Endothelial cell of umbilical vein (primary cell): Measurements from ENCODE around the gene RAD18. TPM values are rescaled to one million over a fixed set of nuclear protein-coding genes. Genes with fewer than 3 reads are reported as not detected.

ENCODE experiments used
- BruUV-seq: library from RNA; stranded (reverse); fragments of 400-500 nt; replicated peaks from 2 replicates; lab custom pipeline; 2021; lab: Mats Ljungman, UMichigan
- CTCF ChIA-PET: fragments of 300-600, 350-600 bp; sonication (Branson Sonifier 250); formaldehyde crosslinking; loops from one replicate; lab custom pipeline; 2021; ENCODE audit warnings: antibody characterized with exemption, inconsistent platforms; lab: Charles Lee
- POLR2A ChIA-PET: fragments of 300-600, 350-600 bp; sonication (Branson Sonifier 250); formaldehyde crosslinking; loops from one replicate; lab custom pipeline; 2021; ENCODE audit warnings: antibody characterized with exemption, inconsistent platforms; lab: Charles Lee
- DNase-seq: peaks from one replicate; pipeline ENCODE4 v3.0.0-alpha.2; 2011; ENCODE audit warnings: low read depth, low spot score
- FAIRE-seq: peaks from 2 replicates; lab custom pipeline; 2011; peaks lifted over from hg19 to GRCh38; lab: Jason Lieb, UNC
- H2AFZ ChIP-seq: 2 replicates; pipeline ENCODE4 v1.6.0; 2012; ENCODE audit warnings: low read depth, low read length, control low read depth, inconsistent platforms
- H3K27ac ChIP-seq: 2 replicates; pipeline ENCODE4 v1.5.1; 2011; ENCODE audit warnings: low read depth, mild to moderate bottlenecking, control low read depth, low read length, moderate library complexity; ENCODE audit not compliant: insufficient read depth
- H3K27me3 ChIP-seq, 2 experiments: 2 replicates each; pipeline versions ENCODE4 v1.6.0 to v1.6.1; 2011; ENCODE audit warnings: low read length in 2 of 2, mixed read lengths in 1 of 2; ENCODE audit not compliant: control insufficient read depth in 2 of 2, insufficient read depth in 2 of 2
- H3K36me3 ChIP-seq, 2 experiments: 2 replicates in 1 of 2; 3 replicates in 1 of 2; pipeline ENCODE4 v1.5.1; 2011; ENCODE audit warnings: low read length in 2 of 2, mild to moderate bottlenecking in 1 of 2, moderate library complexity in 1 of 2; ENCODE audit not compliant: control insufficient read depth in 2 of 2, insufficient read depth in 2 of 2; ENCODE audit errors: extremely low read depth in 1 of 2
- H3K4me1 ChIP-seq: 3 replicates; pipeline ENCODE4 v1.5.1; 2011; ENCODE audit warnings: mild to moderate bottlenecking, low read length; ENCODE audit not compliant: control insufficient read depth, insufficient read depth; ENCODE audit errors: extremely low read depth
- H3K4me2 ChIP-seq: 2 replicates; pipeline ENCODE4 v1.6.1; 2011; ENCODE audit warnings: low read length, control low read depth, mixed read lengths; ENCODE audit not compliant: insufficient read depth
- H3K4me3 ChIP-seq, 3 experiments: fragments of 200-600 bp in 1 of 3; sonication (generic), shearing (Covaris generic) in 1 of 3; replicated peaks in 1 of 3; 2 replicates each; pipeline ENCODE4 v1.5.1; 2011 to 2016; ENCODE audit warnings: control low read depth in 3 of 3, low read length in 3 of 3, mild to moderate bottlenecking in 2 of 3, inconsistent platforms in 1 of 3, low read depth in 1 of 3, moderate library complexity in 1 of 3; ENCODE audit not compliant: insufficient read depth in 1 of 3
- H3K79me2 ChIP-seq: 2 replicates; pipeline ENCODE4 v1.6.0; 2012; ENCODE audit warnings: low read length, inconsistent platforms; ENCODE audit not compliant: control insufficient read depth, insufficient read depth
- H3K9ac ChIP-seq: replicated peaks from 2 replicates; pipeline ENCODE3; 2011; ENCODE audit warnings: low read length, control low read depth; ENCODE audit not compliant: insufficient read depth; ENCODE audit errors: extremely low read depth
- H3K9me1 ChIP-seq: replicated peaks from 3 replicates; pipeline ENCODE4 v1.6.0; 2011; ENCODE audit warnings: mild to moderate bottlenecking, low read length; ENCODE audit not compliant: control insufficient read depth, insufficient read depth; ENCODE audit errors: extremely low read depth
- H3K9me3 ChIP-seq: replicated peaks from 2 replicates; pipeline ENCODE4 v1.5.1; 2012; ENCODE audit warnings: low read length, inconsistent platforms; ENCODE audit not compliant: control insufficient read depth, insufficient read depth
- H4K20me1 ChIP-seq: replicated peaks from 2 replicates; pipeline ENCODE3; 2011; ENCODE audit warnings: mild to moderate bottlenecking, low read length; ENCODE audit not compliant: control insufficient read depth, insufficient read depth; ENCODE audit errors: extremely low read depth
- CTCF ChIP-seq, 2 donors: IDR thresholded peaks; 1 replicate in 1 of 2; 2 replicates in 1 of 2; pipeline ENCODE4 v1.5.1; 2011; ENCODE audit warnings: low read length in 2 of 2, mild to moderate bottlenecking in 2 of 2, moderate library complexity in 2 of 2, control low read depth in 1 of 2, inconsistent platforms in 1 of 2, low read depth in 1 of 2; ENCODE audit not compliant: insufficient read depth in 1 of 2; ENCODE audit errors: extremely low read depth in 1 of 2
- EZH2 ChIP-seq: IDR thresholded peaks from 2 replicates; pipeline ENCODE4 v1.6.1; 2012; ENCODE audit warnings: borderline replicate concordance, low read depth, mild to moderate bottlenecking, moderate library complexity, low read length, inconsistent platforms; ENCODE audit not compliant: severe bottlenecking
- FOS ChIP-seq: IDR thresholded peaks from 2 replicates; pipeline ENCODE4 v1.6.1; 2011; ENCODE audit warnings: mild to moderate bottlenecking, low read length, moderate library complexity, borderline replicate concordance; ENCODE audit not compliant: insufficient read depth
- MAX ChIP-seq: IDR thresholded peaks from 2 replicates; pipeline ENCODE4 v1.6.1; 2011; ENCODE audit not compliant: insufficient read depth, insufficient read length
- POLR2A ChIP-seq: IDR thresholded peaks from 2 replicates; pipeline ENCODE4 v1.6.1; 2012; ENCODE audit warnings: low read depth, mild to moderate bottlenecking, control low read depth, low read length
- dilution Hi-C: fragments of 300-500 bp; cut with MboI; formaldehyde crosslinking; loops from one replicate; pipeline ENCODE4 v1.15.0; 2019; ENCODE audit warnings: low sequenced_read_pairs; ENCODE audit not compliant: extremely low pct_ligation_motif_present
- intact Hi-C: fragments of 100-400 bp; cut with micrococcal nuclease; formaldehyde crosslinking; loops from one replicate; pipeline ENCODE4 v1.10.0; 2022
- polyA plus RNA-seq, 4 experiments: library from polyadenylated mRNA; depleted of rRNA in 3 of 4; stranded (reverse) in 3 of 4; unstranded in 1 of 4; fragments of >200 nt; gene quantifications; 2 replicates each; pipeline versions ENCODE4 v1.2.1 to v1.2.3, GENCODE V29; 2011 to 2012; ENCODE audit warnings: missing spikeins in 1 of 4
- total RNA-seq: library from RNA; stranded (reverse); gene quantifications from 2 replicates; pipeline ENCODE4 v1.2.3, GENCODE V29; 2021

The RAD18 gene
- total and polyA plus RNA-seq, 2 donors (not counting 3 experiments of a cell fraction or from before 2014, with no cell fraction given): 7.9 to 23.8 TPM

- H3K9me1 ChIP-seq: no peaks in the 10 kb centered on the region
- no peaks in the 10 kb centered on the region for H3K79me2 ChIP-seq
- no peaks in the 10 kb centered on the region for H4K20me1 ChIP-seq
- H3K4me1 ChIP-seq: no peaks in the 10 kb centered on the region
- TF ChIP-seq POLR2A: no peak
- TF ChIP-seq MAX: no peak
- no peak for TF ChIP-seq EZH2
- no peak for TF ChIP-seq FOS
- no peak for TF ChIP-seq CTCF (IDR thresholded peaks at IDR 0.05; ENCODE audit: extremely low read depth in 1 of 2, insufficient read depth in 1 of 2, low read depth in 1 of 2, low read length in 2 of 2)
- H3K27me3 ChIP-seq: peaks cover 0 to 4% of the 10 kb centered on the region in 2 experiments
- H3K4me3 ChIP-seq: no peak overlapping the region
- H3K9me3 ChIP-seq: no peaks in the 10 kb centered on the region
- ChIA-PET POLR2A (no interaction called here), CTCF (interaction anchor here (0.9 kb wide), 1 partner anchor 23 kb away, joined by 3 read pairs; no protein-coding TSS in a partner anchor)
- no peak overlapping the region for H3K27ac ChIP-seq
- BruUV-seq: no TSS peak
- intact Hi-C loops (no loop called here), dilution Hi-C loops (no loop called here)
- H2AFZ ChIP-seq: no peak overlapping the region
- H3K36me3 ChIP-seq: no peaks in the 10 kb centered on the region
- FAIRE-seq: no peak
- H3K4me2 ChIP-seq: no peak overlapping the region
- no peak for DNase-seq
- H3K9ac ChIP-seq: no peak overlapping the region
Observed at GRCh38 chr3:8982509-8982908, 19.2 kb upstream of the RAD18 start.

- intact Hi-C loops: no loop called here
- TF ChIP-seq EZH2 (no peak), FOS (no peak), CTCF (IDR thresholded peaks at IDR 0.05; ENCODE audit: extremely low read depth in 1 of 2, insufficient read depth in 1 of 2, low read depth in 1 of 2, low read length in 2 of 2) (no peak)
Observed at GRCh38 chr3:8981700-8982099, 18.4 kb upstream of the RAD18 start.

More at GRCh38 chr3:8981700-8982099, 18.4 kb upstream of the RAD18 start:
- H3K27ac ChIP-seq: no peak overlapping the region
- ChIA-PET POLR2A (no interaction called here), CTCF (interaction anchor here (1.0 kb wide), 1 partner anchor 12 kb away, joined by 3 read pairs; no protein-coding TSS in a partner anchor)
- no peak overlapping the region for H3K4me2 ChIP-seq
- no peaks in the 10 kb centered on the region for H3K9me1 ChIP-seq
- no peaks in the 10 kb centered on the region for H3K9me3 ChIP-seq
- no peak overlapping the region for H2AFZ ChIP-seq
- BruUV-seq: no TSS peak
- DNase-seq: no peak
- H4K20me1 ChIP-seq: no peaks in the 10 kb centered on the region
- no peaks in the 10 kb centered on the region for H3K36me3 ChIP-seq
- dilution Hi-C loops: no loop called here
- no peak overlapping the region for H3K4me3 ChIP-seq
- no peak overlapping the region for H3K9ac ChIP-seq
- H3K4me1 ChIP-seq: no peaks in the 10 kb centered on the region
- H3K79me2 ChIP-seq: no peaks in the 10 kb centered on the region
- no peak for FAIRE-seq
- H3K27me3 ChIP-seq: peaks cover 0 to 4% of the 10 kb centered on the region in 2 experiments
